GM19240 (cell line): ENCODE measurements around the gene ESF1.

ENCODE experiments used
- DNase-seq: peaks from one replicate; pipeline ENCODE4 v3.0.0; 2011; ENCODE audit warnings: low spot score; ENCODE audit not compliant: insufficient read length

The ESF1 gene

DNA sequence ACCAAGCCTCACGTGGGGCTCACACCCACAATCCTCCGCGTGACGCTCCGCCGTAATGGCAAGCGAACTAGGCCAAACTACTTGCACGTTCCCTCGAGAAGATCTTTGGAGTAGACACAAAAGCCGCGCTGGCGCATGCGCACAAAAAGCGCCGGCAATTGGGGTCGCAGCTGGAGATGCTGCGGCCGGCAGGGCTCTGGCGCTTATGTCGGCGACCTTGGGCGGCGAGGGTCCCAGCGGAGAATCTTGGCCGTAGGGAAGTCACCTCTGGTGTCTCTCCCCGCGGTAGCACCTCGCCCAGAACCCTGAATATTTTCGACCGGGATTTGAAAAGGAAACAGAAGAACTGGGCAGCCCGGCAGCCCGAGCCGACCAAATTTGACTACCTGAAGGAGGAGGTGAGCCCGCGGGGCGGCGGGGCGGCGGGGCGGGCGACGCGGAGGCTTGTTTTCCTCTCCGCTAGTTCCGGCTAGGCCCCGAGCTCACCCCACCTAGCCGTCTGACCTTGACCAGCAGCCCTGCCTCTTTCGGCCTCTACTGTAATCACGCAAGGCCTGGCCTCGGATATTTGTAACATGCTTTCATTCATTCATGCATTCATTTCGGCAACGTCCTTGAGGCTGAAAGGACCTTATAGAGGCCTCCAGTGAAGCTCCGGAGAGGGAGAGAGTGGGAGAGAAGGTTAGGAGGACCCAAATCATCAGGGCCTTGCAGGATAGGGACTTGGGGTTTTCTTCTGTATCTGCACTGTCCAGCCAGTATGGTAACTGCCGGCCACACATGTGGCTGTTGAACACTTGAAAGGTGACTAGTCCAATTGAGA lies at the start of gene ESF1, which contains the start of gene NDUFAF5:
Gene ESF1 (minus strand): TSS at position 27 of the 823 bp plus-strand sequence. CDS start 1,779 bp downstream, outside the sequence.
Gene NDUFAF5 (plus strand): TSS at position 136 of the 823 bp plus-strand sequence. CDS start 41 bp downstream, at position 177.
- DNase-seq: peak; percentile 62

- DNase-seq: no peak
These were observed 46.8 kb upstream of the ESF1 start for GRCh38 chr20:13831476-13831875.

DNA sequence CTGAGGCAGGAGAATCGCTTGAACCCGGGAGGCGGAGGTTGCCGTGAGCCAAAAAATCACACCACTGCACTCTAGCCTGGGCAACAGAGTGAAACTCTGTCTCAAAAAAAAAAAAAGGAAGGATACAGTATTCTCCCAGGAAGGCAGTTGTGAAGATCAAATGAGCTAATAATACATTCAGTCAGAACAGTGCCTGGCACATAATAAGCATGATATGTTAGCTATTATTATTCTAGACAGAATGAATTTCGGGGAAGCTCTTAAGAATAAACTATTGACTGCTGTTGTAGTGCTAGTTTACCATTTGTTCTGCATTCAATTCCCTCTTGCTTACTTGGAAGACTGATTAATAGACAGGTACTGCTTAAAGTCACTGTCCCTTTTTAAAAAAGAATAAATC lies 40.7 kb upstream of the ESF1 start:
- DNase-seq: no peak

DNA sequence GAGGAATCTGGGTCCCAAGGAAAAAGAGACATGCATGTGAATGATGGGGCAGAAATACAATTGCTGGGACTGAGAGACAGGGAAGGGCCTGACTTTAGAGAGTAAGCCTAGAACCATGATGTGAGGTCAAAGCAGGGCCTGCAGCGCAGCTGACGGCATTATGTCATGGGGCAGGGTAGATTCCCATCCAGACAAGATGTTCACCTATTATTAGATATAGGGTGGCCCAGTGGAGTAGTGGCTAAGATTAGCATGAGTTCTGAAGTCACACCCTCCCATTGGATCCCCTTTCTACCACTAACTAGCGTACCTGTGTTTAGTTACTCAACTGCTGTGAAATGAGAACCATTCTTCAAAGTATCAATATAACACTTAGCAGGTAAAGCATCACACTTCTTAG lies 39.7 kb upstream of the ESF1 start:
- no peak for DNase-seq

DNA sequence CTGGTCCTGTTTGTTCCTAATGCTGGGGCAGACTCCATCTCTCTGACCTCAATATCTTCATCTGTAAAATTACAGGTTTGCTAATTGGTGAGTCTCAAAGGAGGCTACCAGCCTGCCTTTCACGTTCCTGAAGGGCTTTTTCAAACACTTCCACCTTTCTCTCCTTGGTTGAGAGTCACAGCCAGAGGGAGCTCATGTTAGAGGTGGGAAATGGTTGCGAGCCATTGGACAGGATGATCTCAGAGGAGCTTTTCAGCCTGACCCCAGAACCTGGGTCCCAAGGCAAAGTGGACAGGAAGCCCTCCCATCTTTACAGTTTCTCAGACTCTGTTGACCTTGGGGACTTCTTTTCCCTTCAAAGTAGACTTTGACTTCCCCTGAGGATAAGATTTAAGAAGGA lies 37.7 kb upstream of the ESF1 start:
- DNase-seq: no peak

GRCh38 chr20:13821876-13822275 lies 37.2 kb upstream of the ESF1 start:
- DNase-seq: no peak

- DNase-seq: no peak
These were observed 35.3 kb upstream of the ESF1 start for GRCh38 chr20:13819885-13820645.

DNA sequence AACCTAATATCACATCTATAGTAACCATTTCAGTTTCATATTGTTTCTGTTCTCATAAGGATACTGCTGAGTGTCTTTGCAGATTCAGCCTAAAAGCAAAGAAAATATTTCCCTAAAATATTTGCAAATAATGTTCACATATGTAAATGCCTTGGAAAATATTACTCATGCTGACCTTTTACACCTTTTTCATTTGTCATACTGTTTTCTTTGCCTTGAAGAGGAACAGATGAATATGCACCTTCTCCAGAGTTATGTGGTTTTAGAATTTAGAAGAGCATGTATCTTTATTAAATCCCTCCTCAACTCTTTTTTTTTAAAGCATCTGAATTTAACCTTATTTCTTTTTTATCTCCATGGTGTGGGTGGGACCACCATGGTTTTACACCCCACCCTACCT lies 32.6 kb upstream of the ESF1 start:
- DNase-seq: no peak

DNA sequence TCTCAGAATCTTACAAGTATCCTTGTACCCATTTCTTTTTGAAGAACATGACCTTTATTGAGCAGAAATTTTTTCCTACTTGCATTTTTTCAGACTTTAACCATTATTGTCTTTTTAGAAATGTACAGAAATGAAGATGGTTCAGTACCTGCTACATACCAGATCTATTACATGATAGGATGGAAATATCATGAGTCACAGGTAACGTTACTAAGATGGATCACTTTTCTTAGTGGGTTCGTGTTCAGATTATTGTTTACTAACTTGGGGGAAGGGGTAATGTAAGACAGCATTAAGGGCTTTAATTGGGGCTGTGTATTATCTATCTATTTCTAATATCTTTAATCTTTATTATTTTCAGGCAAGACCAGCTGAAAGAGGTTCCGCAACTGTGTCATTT lies 32.0 kb upstream of the ESF1 start:
- no peak for DNase-seq

DNA sequence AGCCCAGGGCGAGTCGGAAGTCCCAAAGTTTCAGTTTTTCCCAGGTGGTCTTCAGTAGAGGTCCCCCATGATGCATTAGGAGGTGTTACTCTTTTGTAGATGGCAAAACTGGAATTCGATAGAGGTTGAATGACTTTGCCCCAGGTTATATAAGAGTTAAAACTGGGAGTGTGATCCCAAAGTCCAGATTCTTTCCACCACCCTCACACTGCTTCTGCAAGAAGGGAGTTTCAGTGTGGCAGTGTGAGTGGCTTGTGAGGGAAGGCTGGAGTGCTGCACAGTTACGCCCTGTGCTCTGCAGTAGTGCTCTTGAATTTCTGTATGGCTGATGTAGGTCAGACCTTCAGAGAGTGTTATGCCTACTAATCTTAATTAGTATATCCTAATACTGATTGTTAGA lies 30.0 kb upstream of the ESF1 start:
- DNase-seq: no peak

GRCh38 chr20:13813910-13814309 lies 29.2 kb upstream of the ESF1 start:
- DNase-seq: no peak

GRCh38 chr20:13810446-13810845 lies 25.7 kb upstream of the ESF1 start:
- DNase-seq: no peak

- DNase-seq: no peak
These were observed 25.1 kb upstream of the ESF1 start for GRCh38 chr20:13809855-13810254.

GRCh38 chr20:13809373-13809772 lies 24.7 kb upstream of the ESF1 start:
- no peak for DNase-seq

GRCh38 chr20:13800728-13801134 lies 16.0 kb upstream of the ESF1 start:
- DNase-seq: no peak

- no peak for DNase-seq
These were observed 15.3 kb upstream of the ESF1 start for GRCh38 chr20:13799974-13800373.

DNA sequence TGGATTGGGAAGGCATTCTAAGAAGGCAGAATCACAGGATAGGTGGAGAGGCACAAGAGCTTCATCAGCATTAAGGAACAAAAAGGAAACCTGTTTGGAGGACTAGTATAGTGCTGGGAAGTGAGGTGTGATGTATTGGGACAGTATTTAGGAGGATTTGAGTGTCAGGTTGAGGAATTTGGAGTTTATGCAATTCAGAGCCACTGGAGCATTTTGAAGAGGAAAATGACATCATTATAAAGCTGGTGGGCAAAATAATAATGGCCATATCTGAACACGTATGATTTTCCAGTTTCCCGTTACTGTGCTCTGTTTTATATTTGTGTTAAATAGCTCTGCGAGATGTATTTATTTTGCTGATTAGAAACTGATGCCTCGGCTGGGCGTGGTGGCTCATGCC lies 14.3 kb upstream of the ESF1 start:
- no peak for DNase-seq

- no peak for DNase-seq
These were observed 9.9 kb upstream of the ESF1 start for GRCh38 chr20:13794667-13795066.

DNA sequence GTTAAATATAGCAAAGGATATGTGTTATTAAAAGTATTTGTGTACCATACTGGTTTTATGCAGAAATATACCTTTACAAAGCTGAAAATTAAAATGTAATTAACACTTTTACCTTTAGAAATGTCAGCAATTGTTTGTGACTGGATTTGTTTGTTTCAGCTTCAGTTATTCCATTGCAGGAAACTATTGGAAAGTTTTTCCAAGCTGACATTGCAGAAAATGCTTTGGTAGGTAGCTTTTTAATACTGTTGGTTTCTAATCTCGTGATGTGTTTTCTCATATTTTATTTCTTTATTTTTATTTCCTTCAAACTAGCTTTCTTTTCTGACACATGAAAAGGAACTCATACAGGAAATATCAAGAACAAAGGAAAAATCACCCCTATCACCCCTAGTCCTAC lies 8.3 kb upstream of the ESF1 start:
- DNase-seq: no peak

- no peak for DNase-seq
These were observed 7.1 kb upstream of the ESF1 start for GRCh38 chr20:13791540-13792459.

DNA sequence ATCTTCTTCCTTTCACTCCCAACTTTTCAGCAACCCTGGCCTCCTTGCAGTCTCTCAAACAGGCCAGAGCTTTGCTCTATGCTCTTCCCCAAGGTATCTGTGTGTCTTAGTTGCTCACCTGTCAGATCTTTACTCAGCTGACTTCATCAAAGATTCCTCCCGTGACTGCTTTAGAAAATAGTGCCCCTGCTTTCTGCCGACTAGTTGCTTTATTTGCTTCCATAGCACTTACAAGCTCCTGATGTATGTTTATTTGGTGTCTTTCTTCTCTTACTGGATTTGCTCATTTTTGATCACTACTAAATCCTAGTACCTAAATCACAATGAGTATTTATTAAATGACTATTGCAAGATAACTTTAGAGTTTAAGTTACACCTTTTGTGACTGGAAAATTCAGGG lies 6.0 kb upstream of the ESF1 start:
- no peak for DNase-seq
